UCSD-AML1 (cell line): ENCODE measurements around the gene IL5.
A peak's percentile ranks its signal among the peaks of the same experiment; 100 is the strongest.

ENCODE experiments used
- DNase-seq: peaks from one replicate; lab custom pipeline; 2025; ENCODE audit not compliant: unreplicated experiment; lab: John Stamatoyannopoulos, UW

Gene IL5

DNA sequence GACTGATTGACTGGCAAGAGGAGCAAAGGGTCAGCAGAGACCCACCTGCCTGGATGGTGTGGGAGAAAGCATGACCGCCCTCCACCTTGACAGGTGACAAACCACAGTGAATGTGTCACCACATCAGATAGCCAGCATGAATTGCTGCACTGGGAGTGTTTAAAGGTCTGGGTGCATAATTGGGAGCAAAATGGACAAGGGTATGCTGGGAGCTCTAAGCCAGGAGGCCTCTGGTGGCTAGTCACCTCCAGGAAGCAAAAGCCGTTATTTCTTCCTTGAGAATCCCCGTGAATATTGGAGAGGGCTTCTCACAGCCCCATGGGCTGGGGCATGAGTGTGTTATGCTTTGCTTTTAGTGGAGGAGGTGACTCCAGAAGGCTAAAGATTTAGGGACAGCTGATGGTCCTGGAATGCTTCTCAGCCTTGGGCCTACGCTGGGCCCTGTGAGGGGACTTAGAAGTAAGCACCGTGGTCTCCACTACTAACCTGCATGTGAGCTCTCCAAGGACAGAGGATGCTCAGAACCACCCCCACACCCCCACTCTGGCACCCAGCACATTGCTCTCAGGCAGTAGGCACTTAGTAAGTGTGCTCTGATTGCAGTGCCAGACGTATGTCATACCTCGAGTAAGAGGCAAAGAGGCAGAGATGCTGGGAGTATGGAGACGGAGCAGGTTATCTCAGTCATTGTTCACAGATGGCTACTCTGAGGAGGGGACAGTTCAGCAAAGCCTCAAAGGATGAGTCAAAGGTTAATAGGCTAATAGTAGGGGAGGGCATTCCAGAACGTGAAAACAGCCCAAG, 43.7 kb downstream of the IL5 start:
- DNase-seq = no peak

DNA sequence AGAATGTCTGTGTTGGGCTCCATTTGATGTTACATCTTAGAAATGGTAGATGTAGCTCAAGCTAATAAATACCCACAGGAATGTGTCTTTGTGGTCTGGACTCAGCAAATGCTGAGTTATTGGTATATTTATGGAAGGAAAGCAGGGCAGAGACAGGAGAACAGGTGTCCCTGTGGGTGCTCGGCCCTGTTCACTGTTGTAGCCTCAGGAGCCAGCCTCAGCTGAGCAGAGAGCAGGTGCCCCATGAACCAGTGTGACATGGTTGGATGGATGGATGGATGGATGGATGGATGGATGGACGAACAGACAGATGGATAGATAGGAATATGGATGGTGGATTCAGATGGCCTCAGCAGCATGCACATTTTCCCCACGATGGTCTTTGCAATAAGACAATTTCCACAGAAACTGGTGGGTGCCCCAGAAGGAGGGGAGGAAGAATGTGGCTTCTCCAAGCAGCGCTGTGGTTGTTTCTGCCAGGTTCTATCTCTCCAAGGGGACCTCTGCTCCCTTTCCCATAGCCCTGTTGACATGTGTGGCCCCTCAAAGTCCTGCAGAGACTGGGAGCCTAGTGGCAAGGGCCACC, 44.5 kb downstream of the IL5 start:
- DNase-seq = no peak

GRCh38 chr5:132498152-132498551, 45.2 kb downstream of the IL5 start:
- no peak for DNase-seq

- no peak for DNase-seq
Measured at GRCh38 chr5:132497488-132497997, 45.8 kb downstream of the IL5 start.

GRCh38 chr5:132496631-132497487, 46.5 kb downstream of the IL5 start:
- DNase-seq = peak; percentile 86

DNA sequence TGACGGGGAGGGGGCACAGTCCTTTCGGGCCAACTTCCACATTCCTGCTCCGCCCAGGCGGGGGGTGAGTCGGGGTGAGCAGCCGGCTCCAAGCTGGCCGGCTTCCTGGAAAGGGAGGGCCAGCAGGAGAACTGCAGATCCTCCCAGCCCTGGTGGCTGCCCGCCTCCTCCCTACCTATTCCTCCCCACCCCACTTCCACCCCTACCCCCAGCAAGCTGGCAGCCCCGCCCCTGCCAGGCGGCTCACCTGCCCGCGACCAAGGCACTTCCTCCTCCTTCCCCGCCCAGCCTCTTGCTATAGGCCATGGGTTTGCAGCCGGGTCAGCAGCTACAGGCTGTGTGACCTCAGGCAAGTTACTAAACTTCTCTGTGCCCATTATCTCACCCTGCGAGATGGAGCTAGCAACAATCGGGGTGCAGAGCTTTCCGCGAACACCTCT, 47.1 kb downstream of the IL5 start:
- DNase-seq = peak; percentile 89

DNA sequence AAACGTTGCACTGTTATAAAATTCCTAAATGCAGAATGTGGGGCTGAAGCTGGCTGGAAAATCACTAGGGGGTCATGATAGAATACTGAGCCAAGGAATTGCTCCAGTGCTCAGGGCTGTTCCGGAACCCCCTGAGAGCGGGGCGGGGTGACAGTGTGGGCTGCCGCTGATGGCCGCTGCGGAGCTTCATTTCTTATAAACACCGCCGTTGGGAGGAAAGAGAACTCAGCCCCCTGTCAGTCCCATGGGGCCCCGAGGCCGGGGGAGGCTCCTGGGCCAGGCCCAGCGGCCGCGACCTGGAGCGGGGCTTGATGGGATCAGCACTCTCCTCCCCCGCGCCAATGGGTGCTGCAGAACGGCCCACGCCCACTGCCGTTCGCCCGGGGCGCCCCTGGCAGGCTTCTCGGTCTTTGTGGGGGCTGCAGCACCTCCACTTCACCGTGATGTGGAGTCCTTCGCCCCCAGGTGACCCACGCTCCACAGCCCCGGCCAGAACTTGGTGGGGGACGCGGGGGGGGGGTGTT, 47.6 kb downstream of the IL5 start:
- peak; percentile 89 for DNase-seq

GRCh38 chr5:132493821-132494220, 49.5 kb downstream of the IL5 start:
- no peak for DNase-seq

DNA sequence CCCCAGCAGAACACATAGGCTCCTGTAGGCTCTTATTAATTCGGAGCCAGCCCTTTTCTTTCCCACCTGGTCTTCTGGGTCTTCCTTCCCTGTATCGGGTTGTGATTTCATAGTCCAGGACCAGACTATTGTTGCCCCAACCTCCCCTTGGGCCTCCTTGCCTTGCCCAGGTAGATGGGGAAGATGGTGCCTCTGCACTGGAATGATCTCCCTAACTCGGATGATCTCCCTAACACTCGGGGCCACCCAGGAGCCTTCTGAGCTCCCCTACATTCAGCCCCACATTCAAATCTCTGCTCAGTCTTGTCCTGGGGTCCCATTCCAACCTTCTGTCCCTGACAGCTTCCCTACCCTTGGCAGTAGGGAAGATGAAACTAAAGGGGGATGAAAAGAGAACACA, 50.1 kb downstream of the IL5 start:
- no peak for DNase-seq

GRCh38 chr5:132492386-132493125, 50.8 kb downstream of the IL5 start:
- no peak for DNase-seq
